Heart left ventricle (tissue), 13 donors: ENCODE data around the gene ZCCHC4.

Source experiments
- CTCF ChIP-seq, 12 donors: fragments of 200-600 bp; sonication (generic) in 4 of 12; IDR thresholded peaks; one replicate each; pipeline versions ENCODE4 v1.5.0 to v1.8.0; 2018 to 2022; ENCODE audit warnings: antibody characterized with exemption in 12 of 12, mild to moderate bottlenecking in 5 of 12
- POLR2A ChIP-seq, 2 donors: fragments of 450-650 bp; IDR thresholded peaks; one replicate each; pipeline ENCODE4 v1.6.1; 2017; ENCODE audit warnings: antibody characterized with exemption in 2 of 2, mild to moderate bottlenecking in 2 of 2, moderate library complexity in 2 of 2
- donor health status: ischemic (EF 13 %, LVEDD 7.1; RV severe dilation, severe dysfunction).
- donor health status: DM: no; HTN: yes; CAD: no.
- donor health status: DM: no; HTN: no; CAD: no.
- donor health status: ischemic (EF 25% LVEDD 6.9; RV normal size, moderate dysfunction).
- donor health status: ischemic (EF 25% LVEDD 5.7; RV mildly dilated, moderate dysfunction).
- donor health status: ischemic (EF 35%, LVEDD 5.7; RV mildly dilated, moderate dysfunction).
- donor health status: nonischemic (EF 11% LVEDD 7.7; RV severe dilation, severe dysfunction).
- donor health status: DM: yes; HTN: yes; CAD: no.
- donor health status: PGD.
- donor health status: ischemic (EF 29% LVEDD 5.4; RV normal size, mild dysfunction).
- donor health status: nonischemic (EF 23%, LVEDD 6.1; RV moderate dilation, normal function).

DNA sequence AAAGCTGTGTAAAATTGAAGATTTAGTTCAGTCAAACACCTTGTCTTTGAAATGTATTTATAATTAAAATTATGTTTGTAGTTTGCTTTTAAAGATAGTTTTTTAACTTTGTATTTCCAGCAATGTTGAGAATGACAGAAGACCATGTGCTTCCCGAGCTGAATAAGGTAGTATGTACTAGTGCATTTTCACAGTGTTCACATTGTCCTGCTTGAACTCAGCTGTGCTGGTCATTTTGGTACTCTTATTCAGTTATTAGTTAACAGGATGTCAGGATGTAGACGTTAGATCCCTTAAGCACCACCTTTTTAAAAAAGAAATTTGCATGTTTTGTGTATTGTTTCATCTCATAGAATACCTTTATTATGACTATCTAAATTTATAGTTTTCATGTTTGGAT, 92.9 kb downstream of the ZCCHC4 start:
- TF ChIP-seq CTCF (IDR thresholded peaks at IDR 0.05): no peak
- no peak for TF ChIP-seq POLR2A (IDR thresholded peaks at IDR 0.05)
